Measurements from ENCODE around the gene XPNPEP3.
"Not testable (repeated sequence)": the region's sequence is repeated elsewhere in the genome, so short reads cannot be mapped to it uniquely, and the experiment has no call there.

XPNPEP3 gene

GRCh38 chr22:40856513-40857308 lies at the start of gene XPNPEP3, which contains the start of gene ST13:
Gene XPNPEP3, plus strand, starts transcription at chr22:40857148. Its CDS starts 34 bp downstream, at chr22:40857182.
Gene ST13, minus strand, starts transcription at chr22:40856639. Its CDS starts 99 bp downstream, at chr22:40856540.
- peak; percentile 89 for DNase-seq (ENCODE audit: low read depth, low spot score)

- DNase-seq (ENCODE audit: low read depth, low spot score): no peak
These were observed 48.7 kb upstream of the XPNPEP3 start for GRCh38 chr22:40808018-40808841.

- no peak for DNase-seq (ENCODE audit: low read depth, low spot score)
These were observed 43.0 kb upstream of the XPNPEP3 start for GRCh38 chr22:40813912-40814315.

GRCh38 chr22:40817737-40818136 lies 39.2 kb upstream of the XPNPEP3 start:
- no peak for DNase-seq (ENCODE audit: low read depth, low spot score)

GRCh38 chr22:40818192-40818746 lies 38.7 kb upstream of the XPNPEP3 start:
- DNase-seq (ENCODE audit: low read depth, low spot score): no peak

- peak; percentile 35 for DNase-seq (ENCODE audit: low read depth, low spot score)
These were observed 38.0 kb upstream of the XPNPEP3 start, which contains the start of gene SLC25A17 for GRCh38 chr22:40818747-40819598. Gene SLC25A17, minus strand, starts transcription at chr22:40819346. Its CDS starts 98 bp downstream, at chr22:40819248.

GRCh38 chr22:40819599-40820140 lies 37.3 kb upstream of the XPNPEP3 start:
- no peak for DNase-seq (ENCODE audit: low read depth, low spot score)

GRCh38 chr22:40823426-40823825 lies 33.5 kb upstream of the XPNPEP3 start:
- no peak for DNase-seq (ENCODE audit: low read depth, low spot score)

- DNase-seq (ENCODE audit: low read depth, low spot score): not testable (repeated sequence)
These were observed 30.7 kb upstream of the XPNPEP3 start for GRCh38 chr22:40826292-40826691.

GRCh38 chr22:40826984-40827741 lies 29.8 kb upstream of the XPNPEP3 start:
- no peak for DNase-seq (ENCODE audit: low read depth, low spot score)

- DNase-seq (ENCODE audit: low read depth, low spot score): no peak
These were observed 27.8 kb upstream of the XPNPEP3 start for GRCh38 chr22:40829131-40829530.

GRCh38 chr22:40834619-40835018 lies 22.3 kb upstream of the XPNPEP3 start:
- DNase-seq (ENCODE audit: low read depth, low spot score): no peak

- no peak for DNase-seq (ENCODE audit: low read depth, low spot score)
These were observed 18.5 kb upstream of the XPNPEP3 start for GRCh38 chr22:40838486-40838885.

- no peak for DNase-seq (ENCODE audit: low read depth, low spot score)
These were observed 12.0 kb upstream of the XPNPEP3 start for GRCh38 chr22:40844951-40845350.

GRCh38 chr22:40845816-40846215 lies 11.1 kb upstream of the XPNPEP3 start:
- DNase-seq (ENCODE audit: low read depth, low spot score): not testable (repeated sequence)

GRCh38 chr22:40853333-40853732 lies 3.6 kb upstream of the XPNPEP3 start:
- DNase-seq (ENCODE audit: low read depth, low spot score): no peak

GRCh38 chr22:40853961-40854360 lies 3.0 kb upstream of the XPNPEP3 start:
- DNase-seq (ENCODE audit: low read depth, low spot score): no peak

GRCh38 chr22:40855071-40855978 lies 1.6 kb upstream of the XPNPEP3 start:
- no peak for DNase-seq (ENCODE audit: low read depth, low spot score)

GRCh38 chr22:40855979-40856512 lies 902 bp upstream of the XPNPEP3 start:
- no peak for DNase-seq (ENCODE audit: low read depth, low spot score)
